A549 (cell line): ENCODE data around the gene RHBDD2. TPM values are rescaled to one million over a fixed set of nuclear protein-coding genes. Genes with fewer than 3 reads are reported as not detected.

ENCODE experiments used
- ATAC-seq, 2 experiments: fragments of 200-7000 bp in 1 of 2; fragments of >200 bp in 1 of 2; cut with Nextera tagmentation in 1 of 2; cut with Tn5 transposase in 1 of 2; 3 replicates each; pipeline versions ENCODE4 v1.8.0 to v1.9.1; 2018 to 2020; ENCODE audit warnings: mild to moderate bottlenecking in 1 of 2, moderate library complexity in 1 of 2
- CTCF ChIA-PET: fragments of 300-600 bp; sonication (Branson Sonifier 250); formaldehyde crosslinking; extraction: SDS; loops from one replicate; lab custom pipeline; 2021; ENCODE audit warnings: antibody characterized with exemption, inconsistent platforms; lab: Yijun Ruan, JAX
- POLR2A ChIA-PET: fragments of 350-600 bp; formaldehyde crosslinking; extraction: SDS; loops from one replicate; lab custom pipeline; 2021; ENCODE audit warnings: antibody characterized with exemption, inconsistent platforms; lab: Yijun Ruan, JAX
- DNase-seq, 2 experiments: peaks; one replicate each; pipeline versions ENCODE4 v3.0.0 to v3.0.0-alpha.2; 2011 to 2016; ENCODE audit warnings: low read depth in 1 of 2, low spot score in 1 of 2
- FAIRE-seq: peaks from 2 replicates; lab custom pipeline; 2011; peaks lifted over from hg19 to GRCh38; lab: Jason Lieb, UNC
- H3K27ac ChIP-seq, 2 experiments: fragments of >200 bp; sonication (Bioruptor Twin); formaldehyde crosslinking; 3 replicates each; pipeline ENCODE4 v1.5.1; 2016 to 2017
- H3K4me1 ChIP-seq: fragments of >200 bp; sonication (Bioruptor Twin); formaldehyde crosslinking; 3 replicates; pipeline ENCODE4 v1.6.1; 2016
- H3K4me2 ChIP-seq: fragments of >200 bp; sonication (Bioruptor Twin); formaldehyde crosslinking; 3 replicates; pipeline ENCODE4 v1.6.1; 2016
- H3K4me3 ChIP-seq: fragments of >200 bp; sonication (Bioruptor Twin); formaldehyde crosslinking; 3 replicates; pipeline ENCODE4 v1.5.1; 2016
- H3K9me3 ChIP-seq: fragments of >200 bp; sonication (Bioruptor Twin); formaldehyde crosslinking; 3 replicates; pipeline ENCODE4 v1.6.1; 2016
- BHLHE40 ChIP-seq: IDR thresholded peaks from 2 replicates; pipeline ENCODE4 v1.6.1; 2012; ENCODE audit warnings: low read depth, low read length, inconsistent platforms
- CBX2 ChIP-seq: fragments of 200-600 bp; sonication (generic); IDR thresholded peaks from 2 replicates; pipeline ENCODE4 v1.6.1; 2016; ENCODE audit warnings: low read depth, mild to moderate bottlenecking, borderline replicate concordance
- CBX8 ChIP-seq: fragments of 200-600 bp; sonication (generic); IDR thresholded peaks from 2 replicates; pipeline ENCODE4 v1.6.1; 2016
- CEBPB ChIP-seq, 2 experiments: fragments of >200 bp in 1 of 2; sonication (Bioruptor Twin) in 1 of 2; formaldehyde crosslinking in 1 of 2; IDR thresholded peaks; 2 replicates each; pipeline ENCODE4 v1.6.1; 2012 to 2016
- E2F6 ChIP-seq: IDR thresholded peaks from 2 replicates; pipeline ENCODE4 v1.6.1; 2012; ENCODE audit warnings: low read depth, borderline replicate concordance
- ESRRA ChIP-seq: fragments of 150-350 bp; IDR thresholded peaks from 2 replicates; pipeline ENCODE4 v1.6.1; 2014; ENCODE audit warnings: mild to moderate bottlenecking, low read length, borderline replicate concordance
- FOSB ChIP-seq: fragments of 250-450 bp; sonication (Bioruptor Pico); IDR thresholded peaks from 2 replicates; pipeline ENCODE4 v1.5.0; 2020; ENCODE audit warnings: mild to moderate bottlenecking, moderate library complexity
- FOSL2 ChIP-seq, 2 experiments: fragments of 450-650 bp in 1 of 2; fragments of >200 bp in 1 of 2; sonication (Bioruptor Twin) in 1 of 2; formaldehyde crosslinking; IDR thresholded peaks; 2 replicates each; pipeline versions ENCODE4 v1.5.0 to v1.6.1; 2016 to 2020; ENCODE audit warnings: mild to moderate bottlenecking in 1 of 2, moderate library complexity in 1 of 2
- HEYL ChIP-seq: fragments of 250-450 bp; sonication (Bioruptor Pico); IDR thresholded peaks from 2 replicates; pipeline ENCODE4 v1.8.0; 2021; ENCODE audit warnings: mild to moderate bottlenecking, moderate library complexity
- HOXB13 ChIP-seq: fragments of 250-450 bp; sonication (Bioruptor Pico); IDR thresholded peaks from 2 replicates; pipeline ENCODE4 v1.5.0; 2020; ENCODE audit warnings: low read depth, mild to moderate bottlenecking, moderate library complexity
- HOXB5 ChIP-seq: fragments of 250-450 bp; sonication (Bioruptor Pico); IDR thresholded peaks from 2 replicates; pipeline ENCODE4 v1.5.0; 2020; ENCODE audit warnings: mild to moderate bottlenecking, moderate library complexity
- JUN ChIP-seq, 2 experiments: fragments of >200 bp; sonication (Bioruptor Twin); formaldehyde crosslinking; IDR thresholded peaks; 2 replicates in 1 of 2; 3 replicates in 1 of 2; pipeline ENCODE4 v1.6.1; 2016 to 2017
- JUNB ChIP-seq: fragments of >200 bp; sonication (Bioruptor Twin); formaldehyde crosslinking; IDR thresholded peaks from 2 replicates; pipeline ENCODE4 v1.6.1; 2016
- RAD21 ChIP-seq, 2 experiments: fragments of >200 bp in 1 of 2; sonication (Bioruptor Twin) in 1 of 2; formaldehyde crosslinking in 1 of 2; IDR thresholded peaks in 1 of 2; conservative IDR thresholded peaks in 1 of 2; 2 replicates in 1 of 2; 3 replicates in 1 of 2; pipeline ENCODE4 v1.6.1; 2012 to 2018; ENCODE audit warnings: inconsistent platforms in 1 of 2
- RARB ChIP-seq: fragments of 250-450 bp; sonication (Bioruptor Pico); IDR thresholded peaks from 2 replicates; pipeline ENCODE4 v1.8.0; 2021; ENCODE audit warnings: mild to moderate bottlenecking, moderate library complexity
- RNF2 ChIP-seq: fragments of 200-600 bp; sonication (generic); IDR thresholded peaks from 2 replicates; pipeline ENCODE4 v1.6.1; 2016; ENCODE audit warnings: low read depth, mild to moderate bottlenecking, antibody characterized with exemption, moderate library complexity, borderline replicate concordance
- SMC3 ChIP-seq: fragments of >200 bp; sonication (Bioruptor Twin); formaldehyde crosslinking; IDR thresholded peaks from 3 replicates; pipeline ENCODE4 v1.6.1; 2018; ENCODE audit warnings: inconsistent platforms
- TP53 ChIP-seq: fragments of 250-450 bp; sonication (Bioruptor Pico); IDR thresholded peaks from 2 replicates; pipeline ENCODE4 v1.5.0; 2021; ENCODE audit warnings: mild to moderate bottlenecking, moderate library complexity
- ZC3H11A ChIP-seq: fragments of 450-650 bp; IDR thresholded peaks from 2 replicates; pipeline ENCODE4 v1.6.1; 2014; ENCODE audit warnings: antibody characterized with exemption, mild to moderate bottlenecking
- WGBS: methylation state at CpG from one replicate; pipeline ENCODE4 v1.1.6; 2017; ENCODE audit errors: missing lambda C conversion rate; 5-methylcytosine and 5-hydroxymethylcytosine counted together
- polyA plus RNA-seq, 4 experiments: library from polyadenylated mRNA; depleted of rRNA in 3 of 4; stranded (reverse); fragments of >200 nt; fragmentation: RNase III in 1 of 4; extraction: RNeasy Plus Mini Kit Qiagen cat#74134 plus additional on column Dnase treatment in 1 of 4; gene quantifications; 2 replicates in 3 of 4; 3 replicates in 1 of 4; pipeline ENCODE4 v1.2.3, GENCODE V29; 2011 to 2017
- TF ChIP-seq, protein P1 (sequence below): IDR thresholded peaks from 2 replicates; pipeline ENCODE4 v1.6.1; 2012
- TF ChIP-seq, protein P2 (sequence below): fragments of 450-650 bp; IDR thresholded peaks from 2 replicates; pipeline ENCODE4 v1.6.1; 2014; ENCODE audit warnings: antibody characterized with exemption
- TF ChIP-seq, protein P3 (sequence below): fragments of 250-450 bp; sonication (Bioruptor Pico); IDR thresholded peaks from 2 replicates; pipeline ENCODE4 v1.5.0; 2021; ENCODE audit warnings: mild to moderate bottlenecking, moderate library complexity, borderline replicate concordance
- TF ChIP-seq, protein P4 (sequence below): fragments of >200 bp; sonication (Bioruptor Twin); formaldehyde crosslinking; IDR thresholded peaks from 3 replicates; pipeline ENCODE4 v1.5.1; 2016

Gene RHBDD2
- polyA plus RNA-seq, 2 of the 4 experiments (the other 2 are of a cell fraction), result 61.3 to 62.0 TPM

DNA sequence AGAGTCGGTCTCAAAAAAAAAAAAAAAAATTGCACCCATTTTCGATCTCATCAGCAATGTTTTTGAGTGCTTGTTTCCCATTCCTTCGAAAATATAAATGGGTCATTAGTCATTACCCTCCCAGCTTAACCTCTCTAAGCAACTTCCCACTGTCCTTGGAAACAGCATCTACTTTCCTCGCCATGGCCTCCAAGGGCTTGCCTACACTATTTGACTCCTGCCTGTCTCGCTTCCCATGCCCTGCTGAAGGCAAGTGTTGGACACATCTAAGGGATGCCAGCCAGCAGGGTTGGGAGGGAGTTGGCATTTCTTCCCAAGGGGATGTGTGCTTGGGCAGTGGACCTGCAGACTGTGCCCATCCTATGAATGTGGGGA lies 12.7 kb upstream of the RHBDD2 start:
- H3K9me3 ChIP-seq, result no peaks in the 10 kb centered on the region
- DNase-seq, result peak in 1 of 2 experiments; percentile 36
- H3K4me1 ChIP-seq, result peaks cover 14% of the 10 kb centered on the region
- CTCF ChIA-PET, result interaction anchor here (0.5 to 4.2 kb wide), 33 partner anchors 9 to 448 kb away, joined by 3 to 82 read pairs (median 4); partner anchors contain the start of genes MDH2, POR, RHBDD2 and STYXL1
- TF ChIP-seq, protein P1, sequence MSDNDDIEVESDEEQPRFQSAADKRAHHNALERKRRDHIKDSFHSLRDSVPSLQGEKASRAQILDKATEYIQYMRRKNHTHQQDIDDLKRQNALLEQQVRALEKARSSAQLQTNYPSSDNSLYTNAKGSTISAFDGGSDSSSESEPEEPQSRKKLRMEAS, result no peak
- TF ChIP-seq, protein P2, sequence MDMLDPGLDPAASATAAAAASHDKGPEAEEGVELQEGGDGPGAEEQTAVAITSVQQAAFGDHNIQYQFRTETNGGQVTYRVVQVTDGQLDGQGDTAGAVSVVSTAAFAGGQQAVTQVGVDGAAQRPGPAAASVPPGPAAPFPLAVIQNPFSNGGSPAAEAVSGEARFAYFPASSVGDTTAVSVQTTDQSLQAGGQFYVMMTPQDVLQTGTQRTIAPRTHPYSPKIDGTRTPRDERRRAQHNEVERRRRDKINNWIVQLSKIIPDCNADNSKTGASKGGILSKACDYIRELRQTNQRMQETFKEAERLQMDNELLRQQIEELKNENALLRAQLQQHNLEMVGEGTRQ, result no peak
- TF ChIP-seq TP53 (no peak), ZC3H11A (no peak), HEYL (CRISPR knock-in tag) (no peak), JUN (IDR thresholded peaks at IDR 0.05) (no peak), E2F6 (no peak), CBX8 (no peak), ESRRA (no peak)
- TF ChIP-seq, protein P3, sequence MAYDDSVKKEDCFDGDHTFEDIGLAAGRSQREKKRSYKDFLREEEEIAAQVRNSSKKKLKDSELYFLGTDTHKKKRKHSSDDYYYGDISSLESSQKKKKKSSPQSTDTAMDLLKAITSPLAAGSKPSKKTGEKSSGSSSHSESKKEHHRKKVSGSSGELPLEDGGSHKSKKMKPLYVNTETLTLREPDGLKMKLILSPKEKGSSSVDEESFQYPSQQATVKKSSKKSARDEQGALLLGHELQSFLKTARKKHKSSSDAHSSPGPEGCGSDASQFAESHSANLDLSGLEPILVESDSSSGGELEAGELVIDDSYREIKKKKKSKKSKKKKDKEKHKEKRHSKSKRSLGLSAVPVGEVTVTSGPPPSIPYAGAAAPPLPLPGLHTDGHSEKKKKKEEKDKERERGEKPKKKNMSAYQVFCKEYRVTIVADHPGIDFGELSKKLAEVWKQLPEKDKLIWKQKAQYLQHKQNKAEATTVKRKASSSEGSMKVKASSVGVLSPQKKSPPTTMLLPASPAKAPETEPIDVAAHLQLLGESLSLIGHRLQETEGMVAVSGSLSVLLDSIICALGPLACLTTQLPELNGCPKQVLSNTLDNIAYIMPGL (CRISPR knock-in tag), result no peak
- TF ChIP-seq, all 56 proteins: peak for 0
- Histone ChIP-seq H3K27ac (peak overlapping the region in 1 of 2 experiments; percentile 78; a peak in 4 of 6 replicates), H3K4me3 (no peak overlapping the region), H3K4me2 (peak overlapping the region; percentile 60)
- FAIRE-seq, result no peak
- peak; percentile 73 to 78 for ATAC-seq
- POLR2A ChIA-PET, result interaction anchor here (1.5 kb wide), 1 partner anchor 48 kb away, joined by 4 read pairs; no protein-coding TSS in a partner anchor
- WGBS, result 15% methylated on average over 5 of the region's 5 CpGs

- ChIA-PET POLR2A (interaction anchor here (1.5 kb wide), 1 partner anchor 47 kb away, joined by 4 read pairs; no protein-coding TSS in a partner anchor), CTCF (interaction anchor here (0.5 to 4.2 kb wide), 43 partner anchors 11 to 464 kb away, joined by 3 to 82 read pairs (median 4); partner anchors contain the start of genes MDH2, POR, RHBDD2 and STYXL1)
- DNase-seq, result peak; percentile 77 to 86
- no peak for FAIRE-seq
- TF ChIP-seq CBX8 (no peak), HOXB13 (no peak), HOXB5 (CRISPR knock-in tag) (no peak), RAD21 (conservative IDR thresholded peaks at IDR 0.05 in 1 of 2, IDR thresholded peaks at IDR 0.05 in 1 of 2) (peak; percentile 92 to 98), FOSB (CRISPR knock-in tag) (no peak), CEBPB (IDR thresholded peaks at IDR 0.05) (peak; percentile 51 to 79; a peak in 3 of 4 replicates), RNF2 (no peak), CBX2 (no peak), JUNB (no peak), SMC3 (peak; percentile 94), BHLHE40 (no peak), TP53 (no peak), FOSL2 (IDR thresholded peaks at IDR 0.05) (no peak), FOSL2 (CRISPR knock-in tag; IDR thresholded peaks at IDR 0.05) (peak; percentile 13; the same call in 1 of the 2 replicates), HEYL (CRISPR knock-in tag) (no peak), RARB (CRISPR knock-in tag) (no peak)
- TF ChIP-seq, protein P1, result no peak
- TF ChIP-seq, protein P4, sequence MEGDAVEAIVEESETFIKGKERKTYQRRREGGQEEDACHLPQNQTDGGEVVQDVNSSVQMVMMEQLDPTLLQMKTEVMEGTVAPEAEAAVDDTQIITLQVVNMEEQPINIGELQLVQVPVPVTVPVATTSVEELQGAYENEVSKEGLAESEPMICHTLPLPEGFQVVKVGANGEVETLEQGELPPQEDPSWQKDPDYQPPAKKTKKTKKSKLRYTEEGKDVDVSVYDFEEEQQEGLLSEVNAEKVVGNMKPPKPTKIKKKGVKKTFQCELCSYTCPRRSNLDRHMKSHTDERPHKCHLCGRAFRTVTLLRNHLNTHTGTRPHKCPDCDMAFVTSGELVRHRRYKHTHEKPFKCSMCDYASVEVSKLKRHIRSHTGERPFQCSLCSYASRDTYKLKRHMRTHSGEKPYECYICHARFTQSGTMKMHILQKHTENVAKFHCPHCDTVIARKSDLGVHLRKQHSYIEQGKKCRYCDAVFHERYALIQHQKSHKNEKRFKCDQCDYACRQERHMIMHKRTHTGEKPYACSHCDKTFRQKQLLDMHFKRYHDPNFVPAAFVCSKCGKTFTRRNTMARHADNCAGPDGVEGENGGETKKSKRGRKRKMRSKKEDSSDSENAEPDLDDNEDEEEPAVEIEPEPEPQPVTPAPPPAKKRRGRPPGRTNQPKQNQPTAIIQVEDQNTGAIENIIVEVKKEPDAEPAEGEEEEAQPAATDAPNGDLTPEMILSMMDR, result peak; percentile 92
- Histone ChIP-seq H3K4me2 (peak overlapping the region; percentile 60), H3K4me1 (peaks cover 14% of the 10 kb centered on the region), H3K9me3 (no peaks in the 10 kb centered on the region), H3K27ac (peak overlapping the region; percentile 47 to 78), H3K4me3 (no peak overlapping the region)
- WGBS, result 27% methylated on average over 14 of the region's 19 CpGs
- ATAC-seq, result peak; percentile 98
Measured at GRCh38 chr7:75866489-75867389, 12.1 kb upstream of the RHBDD2 start.
